DOHH2 (cell line): Measurements from ENCODE around the gene PRR16.

Experiments used
- EZH2phosphoT487 ChIP-seq: fragments of 200-600 bp; sonication (generic); IDR thresholded peaks from 2 replicates; pipeline ENCODE4 v1.6.1; 2017; ENCODE audit warnings: borderline replicate concordance, mild to moderate bottlenecking, antibody characterized with exemption, low read length, moderate library complexity, mixed read lengths
- TF ChIP-seq, protein P1 (sequence below): fragments of 200-600 bp; sonication (generic); IDR thresholded peaks from one replicate; pipeline ENCODE4 v1.5.1; 2014; ENCODE audit warnings: antibody characterized with exemption, mild to moderate bottlenecking, low read depth, low read length; ENCODE audit not compliant: poor library complexity, severe bottlenecking

DNA sequence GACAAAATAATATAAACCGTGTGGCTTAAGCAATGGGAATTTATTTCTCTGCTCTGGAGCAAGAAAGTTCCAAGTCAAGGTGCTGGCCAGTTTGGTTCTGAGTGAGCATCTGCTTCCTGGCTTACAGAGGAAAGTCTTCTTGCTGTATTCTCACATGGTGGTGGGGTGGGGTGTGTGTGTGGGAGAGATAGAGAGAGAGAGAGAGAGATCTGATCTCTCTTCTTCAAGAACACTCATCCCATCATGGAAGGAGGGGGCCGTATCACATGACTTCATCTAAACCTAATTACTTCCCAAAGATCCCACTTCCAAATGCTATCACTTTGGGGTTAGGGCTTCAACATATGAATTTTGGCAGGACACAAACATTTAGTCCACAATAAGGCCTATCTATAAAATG lies 91.2 kb downstream of the PRR16 start:
- TF ChIP-seq, protein P1, sequence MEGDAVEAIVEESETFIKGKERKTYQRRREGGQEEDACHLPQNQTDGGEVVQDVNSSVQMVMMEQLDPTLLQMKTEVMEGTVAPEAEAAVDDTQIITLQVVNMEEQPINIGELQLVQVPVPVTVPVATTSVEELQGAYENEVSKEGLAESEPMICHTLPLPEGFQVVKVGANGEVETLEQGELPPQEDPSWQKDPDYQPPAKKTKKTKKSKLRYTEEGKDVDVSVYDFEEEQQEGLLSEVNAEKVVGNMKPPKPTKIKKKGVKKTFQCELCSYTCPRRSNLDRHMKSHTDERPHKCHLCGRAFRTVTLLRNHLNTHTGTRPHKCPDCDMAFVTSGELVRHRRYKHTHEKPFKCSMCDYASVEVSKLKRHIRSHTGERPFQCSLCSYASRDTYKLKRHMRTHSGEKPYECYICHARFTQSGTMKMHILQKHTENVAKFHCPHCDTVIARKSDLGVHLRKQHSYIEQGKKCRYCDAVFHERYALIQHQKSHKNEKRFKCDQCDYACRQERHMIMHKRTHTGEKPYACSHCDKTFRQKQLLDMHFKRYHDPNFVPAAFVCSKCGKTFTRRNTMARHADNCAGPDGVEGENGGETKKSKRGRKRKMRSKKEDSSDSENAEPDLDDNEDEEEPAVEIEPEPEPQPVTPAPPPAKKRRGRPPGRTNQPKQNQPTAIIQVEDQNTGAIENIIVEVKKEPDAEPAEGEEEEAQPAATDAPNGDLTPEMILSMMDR, result no peak
- TF ChIP-seq EZH2phosphoT487, result no peak
